Limb (tissue), 2 donors: ENCODE results near the gene TIPARP.
"Not testable (repeated sequence)": the region's sequence is repeated elsewhere in the genome, so short reads cannot be mapped to it uniquely, and the experiment has no call there.

Experiments
- DNase-seq, 2 donors: peaks; one replicate each; pipeline ENCODE4 v3.0.0-alpha.2; 2016; ENCODE audit errors: extremely low spot score in 2 of 2

TIPARP gene

GRCh38 chr3:156648086-156648485 is 26.3 kb upstream of the TIPARP start:
- no peak for DNase-seq

- no peak for DNase-seq
Observed at GRCh38 chr3:156649681-156650080, 24.7 kb upstream of the TIPARP start.

- DNase-seq = not testable (repeated sequence)
Observed at GRCh38 chr3:156652661-156653060, 21.7 kb upstream of the TIPARP start.

- DNase-seq = no peak
Observed at GRCh38 chr3:156654834-156655233, 19.6 kb upstream of the TIPARP start.

- no peak for DNase-seq
Observed at GRCh38 chr3:156655819-156656550, 18.4 kb upstream of the TIPARP start.

GRCh38 chr3:156657440-156657839 is 16.9 kb upstream of the TIPARP start:
- DNase-seq = no peak

GRCh38 chr3:156657862-156658731 is 16.3 kb upstream of the TIPARP start:
- DNase-seq = no peak

GRCh38 chr3:156658732-156659090 is 15.7 kb upstream of the TIPARP start:
- no peak for DNase-seq

- no peak for DNase-seq
Observed at GRCh38 chr3:156659260-156659659, 15.1 kb upstream of the TIPARP start.

- no peak for DNase-seq
Observed at GRCh38 chr3:156661155-156661554, 13.2 kb upstream of the TIPARP start.

GRCh38 chr3:156664011-156664830 is 10.2 kb upstream of the TIPARP start:
- no peak for DNase-seq

GRCh38 chr3:156664831-156665178 is 9.6 kb upstream of the TIPARP start:
- DNase-seq = no peak

- DNase-seq = no peak
Observed at GRCh38 chr3:156665291-156665690, 9.1 kb upstream of the TIPARP start.

GRCh38 chr3:156666073-156666472 is 8.3 kb upstream of the TIPARP start:
- no peak for DNase-seq

- DNase-seq = no peak
Observed at GRCh38 chr3:156668073-156668763, 6.2 kb upstream of the TIPARP start.

- no peak for DNase-seq
Observed at GRCh38 chr3:156670077-156670476, 4.3 kb upstream of the TIPARP start.

GRCh38 chr3:156670652-156671051 is 3.7 kb upstream of the TIPARP start:
- no peak for DNase-seq

- DNase-seq = no peak
Observed at GRCh38 chr3:156673732-156674045, 701 bp upstream of the TIPARP start.

- DNase-seq = peak; percentile 62 to 83
Observed at GRCh38 chr3:156674911-156675829, 780 bp downstream of the TIPARP start.
